Adrenal gland (tissue), 12 donors: ENCODE results near the gene FBXL7. TPM values are rescaled to one million over a fixed set of nuclear protein-coding genes. Genes with fewer than 3 reads are reported as not detected.

Experiments used
- DNase-seq, 7 donors: peaks; one replicate each; pipeline ENCODE4 v3.0.0-alpha.2; 2019 to 2020
- H3K27ac ChIP-seq, 5 donors: fragments of 200-600 bp; sonication (generic) in 4 of 5; 1 replicate in 3 of 5; 2 replicates in 2 of 5; pipeline versions ENCODE4 v1.5.1 to v1.8.0; 2016 to 2020; ENCODE audit warnings: mild to moderate bottlenecking in 1 of 5
- H3K27me3 ChIP-seq: fragments of 200-600 bp; 2 replicates; pipeline ENCODE4 v1.8.0; 2021
- H3K36me3 ChIP-seq, 2 donors: fragments of 200-600 bp; replicated peaks in 1 of 2; 1 replicate in 1 of 2; 2 replicates in 1 of 2; pipeline versions ENCODE4 v1.5.1 to v1.8.0; 2018 to 2022
- H3K4me1 ChIP-seq, 2 donors: fragments of 200-600 bp; replicated peaks in 1 of 2; 1 replicate in 1 of 2; 2 replicates in 1 of 2; pipeline versions ENCODE4 v1.5.1 to v1.8.0; 2018 to 2021
- H3K4me3 ChIP-seq, 4 donors: fragments of 200-600 bp; sonication (generic) in 3 of 4; one replicate each; pipeline ENCODE4 v1.5.1; 2016 to 2018
- H3K9me3 ChIP-seq, 3 donors: fragments of 200-600 bp; sonication (generic) in 1 of 3; replicated peaks in 1 of 3; 1 replicate in 2 of 3; 2 replicates in 1 of 3; pipeline versions ENCODE4 v1.5.1 to v1.8.0; 2016 to 2021
- POLR2A ChIP-seq, 2 donors: fragments of 450-650 bp; IDR thresholded peaks; one replicate each; pipeline ENCODE4 v1.6.1; 2017; ENCODE audit warnings: antibody characterized with exemption in 2 of 2, mild to moderate bottlenecking in 2 of 2, moderate library complexity in 1 of 2
- WGBS, 4 donors: extraction: QIAGEN DNeasy Blood & Tissue Kit in 2 of 4; methylation state at CpG; one replicate each; pipeline versions ENCODE4 v1.1.5 to v1.1.7; 2013 to 2017; 5-methylcytosine and 5-hydroxymethylcytosine counted together
- intact Hi-C, 2 donors: fragments of 100-400 bp; cut with DNase I; formaldehyde crosslinking; loops; one replicate each; pipeline versions ENCODE4 v1.14.1 to v1.15.0; 2022 to 2023
- polyA plus RNA-seq, 3 donors: library from polyadenylated mRNA; stranded (reverse); fragments of 200-250 nt in 2 of 3; fragments of 350-450 nt in 1 of 3; fragmentation: Illumina TruSeq in 1 of 3; extraction: RNeasy Lipid Tissue Mini Kit (QIAGEN cat#74804) in 1 of 3; gene quantifications; one replicate each; pipeline ENCODE4 v1.2.3, GENCODE V29; 2013 to 2014
- total RNA-seq, 9 donors: library from RNA; depleted of rRNA in 4 of 9; stranded (reverse); fragments of >200 nt in 4 of 9; fragments of 120-200 nt in 1 of 9; fragmentation: NEBNext Ultra II Directional in 1 of 9; extraction: Animal tissue kit (Norgen Biotek cat#: 25700) in 1 of 9; gene quantifications; one replicate each; pipeline versions ENCODE4 v1.1.0 to v1.2.4, GENCODE V29; 2013 to 2023
- TF ChIP-seq, protein P1 (sequence below), 6 experiments: fragments of 450-650 bp in 4 of 6; fragments of 200-600 bp in 2 of 6; sonication (generic) in 1 of 6; IDR thresholded peaks; 1 replicate in 5 of 6; 2 replicates in 1 of 6; pipeline versions ENCODE4 v1.5.1 to v1.8.0; 2016 to 2021; ENCODE audit warnings: antibody characterized with exemption in 6 of 6, mild to moderate bottlenecking in 2 of 6, moderate library complexity in 1 of 6
- donor health status: healthy with polysubstance abuse.
- donor health status: Bipolar disorder and iron deficiency.
- donor health status: DM: yes; HTN: yes; CAD: no.
- donor health status: DM: no; HTN: no; CAD: no.
- donor health status: DM: no; HTN: no; CAD: no.
- donor health status: DM: yes; HTN: yes; CAD: no.

The FBXL7 gene
- total and polyA plus RNA-seq, 12 donors, result 22.6 to 59.1 (median 34.0) TPM

DNA sequence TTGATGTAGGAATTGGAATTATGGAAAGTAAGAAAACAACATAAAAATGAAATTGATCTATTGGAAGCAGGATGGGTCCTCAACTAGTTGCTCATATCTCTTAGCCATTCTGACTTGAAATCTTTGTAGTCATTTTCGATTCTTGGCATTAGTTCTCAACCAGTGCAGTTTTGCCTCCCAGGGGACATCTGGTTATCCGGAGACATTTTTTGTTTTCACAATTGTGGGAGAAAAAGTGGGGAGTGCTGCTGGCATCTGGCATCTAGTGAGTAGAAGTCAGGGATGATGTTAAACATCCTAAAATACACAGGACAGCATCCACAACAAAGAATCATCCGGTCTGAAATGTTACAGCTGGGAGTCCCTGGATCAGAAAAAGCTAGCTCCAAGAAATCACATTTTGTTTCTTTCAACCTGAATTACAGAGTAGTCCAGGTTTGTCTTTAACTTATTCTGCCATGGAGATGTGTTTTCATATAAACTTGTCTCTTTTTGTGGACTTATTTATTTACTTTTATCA lies 74.9 kb downstream of the FBXL7 start:
- Histone ChIP-seq H3K27me3 (no peaks in the 10 kb centered on the region), H3K27ac (peak overlapping the region in 1 of 5 donors; percentile 26), H3K36me3 (no peaks in the 10 kb centered on the region), H3K4me1 (peaks cover 20 to 39% of the 10 kb centered on the region in 2 donors), H3K9me3 (no peaks in the 10 kb centered on the region), H3K4me3 (no peak overlapping the region)
- DNase-seq, result no peak
- intact Hi-C loops, result no loop called here
- TF ChIP-seq, protein P1, sequence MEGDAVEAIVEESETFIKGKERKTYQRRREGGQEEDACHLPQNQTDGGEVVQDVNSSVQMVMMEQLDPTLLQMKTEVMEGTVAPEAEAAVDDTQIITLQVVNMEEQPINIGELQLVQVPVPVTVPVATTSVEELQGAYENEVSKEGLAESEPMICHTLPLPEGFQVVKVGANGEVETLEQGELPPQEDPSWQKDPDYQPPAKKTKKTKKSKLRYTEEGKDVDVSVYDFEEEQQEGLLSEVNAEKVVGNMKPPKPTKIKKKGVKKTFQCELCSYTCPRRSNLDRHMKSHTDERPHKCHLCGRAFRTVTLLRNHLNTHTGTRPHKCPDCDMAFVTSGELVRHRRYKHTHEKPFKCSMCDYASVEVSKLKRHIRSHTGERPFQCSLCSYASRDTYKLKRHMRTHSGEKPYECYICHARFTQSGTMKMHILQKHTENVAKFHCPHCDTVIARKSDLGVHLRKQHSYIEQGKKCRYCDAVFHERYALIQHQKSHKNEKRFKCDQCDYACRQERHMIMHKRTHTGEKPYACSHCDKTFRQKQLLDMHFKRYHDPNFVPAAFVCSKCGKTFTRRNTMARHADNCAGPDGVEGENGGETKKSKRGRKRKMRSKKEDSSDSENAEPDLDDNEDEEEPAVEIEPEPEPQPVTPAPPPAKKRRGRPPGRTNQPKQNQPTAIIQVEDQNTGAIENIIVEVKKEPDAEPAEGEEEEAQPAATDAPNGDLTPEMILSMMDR (IDR thresholded peaks at IDR 0.05), result no peak
- TF ChIP-seq POLR2A (IDR thresholded peaks at IDR 0.05), result no peak
- 53 to 66% (median 58%) methylated on average over 3 of the region's 3 CpGs for WGBS, 4 donors

DNA sequence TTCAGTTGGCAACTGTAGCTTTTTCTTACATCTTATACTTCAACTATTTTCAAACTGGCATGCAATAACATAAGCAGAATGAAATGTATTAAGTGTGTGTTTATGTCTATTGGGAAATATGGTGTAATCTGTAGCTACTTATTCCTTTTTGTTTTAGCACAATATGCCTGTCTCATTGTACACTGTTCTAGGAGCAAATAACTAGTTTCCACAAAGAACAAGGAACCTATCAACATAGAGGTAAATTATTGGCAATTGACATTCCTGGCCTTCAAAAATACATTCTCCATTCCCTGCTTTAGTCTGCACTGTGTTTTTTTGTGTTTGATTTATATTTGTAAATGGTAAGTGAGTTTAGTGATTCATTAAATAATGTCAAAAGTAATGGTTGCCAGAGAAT lies 75.7 kb downstream of the FBXL7 start:
- H3K4me1 ChIP-seq, result peaks cover 20 to 39% of the 10 kb centered on the region in 2 donors
- TF ChIP-seq, protein P1 (IDR thresholded peaks at IDR 0.05), result no peak
- TF ChIP-seq POLR2A (IDR thresholded peaks at IDR 0.05), result no peak
- no peaks in the 10 kb centered on the region for H3K9me3 ChIP-seq
- H3K36me3 ChIP-seq, result no peaks in the 10 kb centered on the region
- H3K27ac ChIP-seq, result peak overlapping the region in 1 of 5 donors; percentile 26
- no peak for DNase-seq
- no peaks in the 10 kb centered on the region for H3K27me3 ChIP-seq
- H3K4me3 ChIP-seq, result no peak overlapping the region
- intact Hi-C loops, result no loop called here

DNA sequence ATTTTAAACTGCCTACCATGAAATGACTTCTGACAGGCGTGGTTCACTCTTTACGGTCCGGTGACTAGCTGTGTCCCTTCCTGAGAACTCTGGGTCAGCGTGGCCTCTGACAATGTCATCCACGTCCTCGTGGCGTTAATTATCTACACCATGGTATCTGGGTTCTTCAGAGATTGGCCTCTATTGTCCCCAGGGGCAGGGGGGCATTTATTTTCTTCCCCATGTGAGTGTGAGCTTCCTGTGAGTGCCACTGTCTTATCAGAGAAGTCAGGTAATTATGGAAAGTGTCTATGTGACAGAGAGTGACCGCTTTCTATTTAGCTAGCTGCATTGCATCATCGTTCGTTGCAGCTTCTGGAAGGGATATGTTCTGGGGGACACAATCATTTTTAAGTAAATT lies 77.2 kb downstream of the FBXL7 start:
- Histone ChIP-seq H3K27me3 (no peaks in the 10 kb centered on the region), H3K4me1 (peaks cover 20 to 39% of the 10 kb centered on the region in 2 donors), H3K36me3 (no peaks in the 10 kb centered on the region), H3K4me3 (peak overlapping the region in 1 of 4 donors; percentile 35), H3K27ac (peak overlapping the region in 3 of 5 donors; percentile 1 to 59 (median 52)), H3K9me3 (no peaks in the 10 kb centered on the region)
- TF ChIP-seq, protein P1 (IDR thresholded peaks at IDR 0.05), result no peak
- no peak for TF ChIP-seq POLR2A (IDR thresholded peaks at IDR 0.05)
- intact Hi-C loops, result no loop called here
- WGBS, 4 donors, result 29 to 37% (median 30%) methylated on average over 10 of the region's 10 CpGs
- peak in 6 of 7 donors; percentile 20 to 62 (median 32) for DNase-seq

DNA sequence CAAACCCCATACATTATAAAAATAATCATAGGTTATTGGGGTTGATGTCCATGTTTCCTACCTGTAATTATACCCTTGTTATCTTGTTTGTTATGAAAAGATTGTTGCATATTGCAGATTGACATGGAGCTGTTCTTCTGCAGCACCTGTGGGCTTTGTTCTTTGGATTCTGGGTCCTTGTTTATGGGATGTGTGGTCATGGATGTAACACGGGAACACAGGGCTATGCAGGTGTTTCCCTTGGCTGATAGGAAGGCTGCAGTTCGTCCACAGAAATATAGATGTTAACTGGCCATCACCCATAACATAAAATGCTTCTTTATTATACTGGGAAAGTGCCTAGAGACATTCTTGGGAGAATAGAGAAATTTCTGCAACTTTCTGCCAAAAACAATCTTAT lies 77.9 kb downstream of the FBXL7 start:
- no peaks in the 10 kb centered on the region for H3K9me3 ChIP-seq
- peak overlapping the region in 1 of 5 donors; percentile 1 for H3K27ac ChIP-seq
- no peak for TF ChIP-seq POLR2A (IDR thresholded peaks at IDR 0.05)
- TF ChIP-seq, protein P1 (IDR thresholded peaks at IDR 0.05), result no peak
- peaks cover 21 to 45% of the 10 kb centered on the region in 2 donors for H3K4me1 ChIP-seq
- intact Hi-C loops, result no loop called here
- 66 to 75% (median 69%) methylated on average over 2 of the region's 2 CpGs for WGBS, 4 donors
- H3K27me3 ChIP-seq, result no peaks in the 10 kb centered on the region
- DNase-seq, result no peak
- H3K36me3 ChIP-seq, result no peaks in the 10 kb centered on the region
- H3K4me3 ChIP-seq, result no peak overlapping the region
